DOHH2 (cell line): ENCODE data around the gene PALLD.

ENCODE experiments used
- H3F3A ChIP-seq: fragments of 200-600 bp; sonication (generic), shearing (Covaris generic); 2 replicates; pipeline ENCODE4 v1.6.0; 2016; ENCODE audit warnings: antibody characterized with exemption, mild to moderate bottlenecking; ENCODE audit not compliant: control insufficient read depth, insufficient read depth
- H3K27ac ChIP-seq: fragments of 200-600 bp; sonication (generic); 2 replicates; pipeline ENCODE4 v1.5.1; 2014; ENCODE audit warnings: low read depth, mild to moderate bottlenecking, low read length, moderate library complexity
- H3K27me3 ChIP-seq: fragments of 200-600 bp; sonication (generic); 2 replicates; pipeline ENCODE4 v1.6.1; 2014; ENCODE audit warnings: mild to moderate bottlenecking, low read length, mixed read lengths; ENCODE audit not compliant: control insufficient read depth
- H3K36me3 ChIP-seq: fragments of 200-600 bp; sonication (generic); 2 replicates; pipeline ENCODE4 v1.6.1; 2014; ENCODE audit warnings: mild to moderate bottlenecking, low read length, moderate library complexity, mixed read lengths; ENCODE audit not compliant: control insufficient read depth
- H3K4me1 ChIP-seq: fragments of 200-600 bp; sonication (generic); 2 replicates; pipeline ENCODE4 v1.6.1; 2014; ENCODE audit warnings: mild to moderate bottlenecking, low read length, mixed read lengths; ENCODE audit not compliant: control insufficient read depth
- H3K4me2 ChIP-seq: fragments of 200-600 bp; sonication (generic); 2 replicates; pipeline ENCODE4 v1.6.0; 2014; ENCODE audit warnings: mild to moderate bottlenecking, low read length, moderate library complexity
- H3K4me3 ChIP-seq: fragments of 200-600 bp; sonication (generic); 2 replicates; pipeline ENCODE4 v1.5.1; 2014; ENCODE audit warnings: mild to moderate bottlenecking, low read length, mixed read lengths
- H3K79me2 ChIP-seq: fragments of 200-600 bp; sonication (generic); 2 replicates; pipeline ENCODE4 v1.6.1; 2014; ENCODE audit warnings: mild to moderate bottlenecking, low read length, mixed read lengths; ENCODE audit not compliant: control insufficient read depth
- H3K9me2 ChIP-seq: fragments of 200-600 bp; sonication (generic); replicated peaks from 2 replicates; pipeline ENCODE4 v1.6.1; 2014; ENCODE audit warnings: mild to moderate bottlenecking, low read length, mixed read lengths; ENCODE audit not compliant: control insufficient read depth
- H3K9me3 ChIP-seq: fragments of 200-600 bp; sonication (generic); 2 replicates; pipeline ENCODE4 v1.6.1; 2014; ENCODE audit warnings: antibody characterized with exemption, low read length, mixed read lengths; ENCODE audit not compliant: control insufficient read depth, insufficient read depth
- H4K20me1 ChIP-seq: fragments of 200-600 bp; sonication (generic); 2 replicates; pipeline ENCODE4 v1.6.0; 2014; ENCODE audit warnings: low read depth, mild to moderate bottlenecking, antibody characterized with exemption, low read length, moderate library complexity; ENCODE audit not compliant: control insufficient read depth, insufficient read depth
- EZH2phosphoT487 ChIP-seq: fragments of 200-600 bp; sonication (generic); IDR thresholded peaks from 2 replicates; pipeline ENCODE4 v1.6.1; 2017; ENCODE audit warnings: borderline replicate concordance, mild to moderate bottlenecking, antibody characterized with exemption, low read length, moderate library complexity, mixed read lengths
- TF ChIP-seq, protein P1 (sequence below): fragments of 200-600 bp; sonication (generic); IDR thresholded peaks from one replicate; pipeline ENCODE4 v1.5.1; 2014; ENCODE audit warnings: antibody characterized with exemption, mild to moderate bottlenecking, low read depth, low read length; ENCODE audit not compliant: poor library complexity, severe bottlenecking

The PALLD gene

GRCh38 chr4:168601899-168602298 lies 105.0 kb downstream of the PALLD start:
- Histone ChIP-seq H3K9me2 (no peaks in the 10 kb centered on the region), H4K20me1 (no peaks in the 10 kb centered on the region), H3K79me2 (no peaks in the 10 kb centered on the region), H3K36me3 (no peaks in the 10 kb centered on the region), H3K4me3 (no peak overlapping the region), H3F3A (no peaks in the 10 kb centered on the region), H3K4me2 (no peak overlapping the region), H3K27ac (no peak overlapping the region), H3K9me3 (no peaks in the 10 kb centered on the region), H3K4me1 (no peaks in the 10 kb centered on the region), H3K27me3 (no peaks in the 10 kb centered on the region)
- no peak for TF ChIP-seq EZH2phosphoT487
- TF ChIP-seq, protein P1, sequence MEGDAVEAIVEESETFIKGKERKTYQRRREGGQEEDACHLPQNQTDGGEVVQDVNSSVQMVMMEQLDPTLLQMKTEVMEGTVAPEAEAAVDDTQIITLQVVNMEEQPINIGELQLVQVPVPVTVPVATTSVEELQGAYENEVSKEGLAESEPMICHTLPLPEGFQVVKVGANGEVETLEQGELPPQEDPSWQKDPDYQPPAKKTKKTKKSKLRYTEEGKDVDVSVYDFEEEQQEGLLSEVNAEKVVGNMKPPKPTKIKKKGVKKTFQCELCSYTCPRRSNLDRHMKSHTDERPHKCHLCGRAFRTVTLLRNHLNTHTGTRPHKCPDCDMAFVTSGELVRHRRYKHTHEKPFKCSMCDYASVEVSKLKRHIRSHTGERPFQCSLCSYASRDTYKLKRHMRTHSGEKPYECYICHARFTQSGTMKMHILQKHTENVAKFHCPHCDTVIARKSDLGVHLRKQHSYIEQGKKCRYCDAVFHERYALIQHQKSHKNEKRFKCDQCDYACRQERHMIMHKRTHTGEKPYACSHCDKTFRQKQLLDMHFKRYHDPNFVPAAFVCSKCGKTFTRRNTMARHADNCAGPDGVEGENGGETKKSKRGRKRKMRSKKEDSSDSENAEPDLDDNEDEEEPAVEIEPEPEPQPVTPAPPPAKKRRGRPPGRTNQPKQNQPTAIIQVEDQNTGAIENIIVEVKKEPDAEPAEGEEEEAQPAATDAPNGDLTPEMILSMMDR: no peak

DNA sequence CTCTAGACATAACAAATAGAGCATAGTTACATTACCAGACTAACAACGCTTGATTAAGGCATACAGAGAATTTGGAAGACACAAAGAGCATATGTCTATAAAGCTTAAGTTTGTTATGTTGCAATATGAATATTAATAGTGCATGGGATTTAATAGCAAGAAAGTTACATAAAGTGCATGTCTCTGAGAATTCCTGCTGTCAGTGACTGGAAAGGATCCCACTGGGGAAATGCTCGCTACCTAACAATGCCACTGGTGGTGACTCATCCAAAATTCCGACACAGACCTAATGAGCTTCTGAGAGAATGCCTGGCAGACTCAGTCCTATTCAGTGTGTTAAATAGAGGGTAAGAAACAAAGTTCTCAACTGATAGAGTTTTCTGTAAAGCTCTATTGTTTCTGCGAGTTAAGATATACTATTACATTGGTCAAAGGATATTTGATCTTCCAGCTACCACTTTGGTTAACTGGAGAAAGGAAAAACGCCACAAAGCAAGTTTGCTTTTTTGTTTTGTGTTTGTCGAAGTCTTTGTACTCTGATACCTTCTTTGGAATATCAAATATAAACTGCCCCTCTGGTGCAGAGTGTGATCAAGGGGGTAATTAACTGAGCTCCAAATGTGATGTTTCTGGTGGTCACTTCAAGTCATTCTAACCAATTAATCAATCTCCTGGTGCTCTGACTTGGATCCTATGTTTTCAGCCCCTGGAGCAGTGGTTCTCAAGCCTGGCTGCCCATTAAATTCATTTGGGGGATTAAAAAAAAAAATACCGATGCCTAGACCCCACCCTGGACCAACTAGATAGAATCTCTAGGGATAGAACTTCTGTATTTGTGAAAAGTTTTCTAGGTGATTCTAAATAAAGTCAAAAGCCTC lies 107.9 kb downstream of the PALLD start:
- no peak overlapping the region for H3K27ac ChIP-seq
- H3K4me3 ChIP-seq: no peak overlapping the region
- no peaks in the 10 kb centered on the region for H3K79me2 ChIP-seq
- H3K4me1 ChIP-seq: no peaks in the 10 kb centered on the region
- TF ChIP-seq, protein P1: no peak
- no peak for TF ChIP-seq EZH2phosphoT487
- no peaks in the 10 kb centered on the region for H3K27me3 ChIP-seq
- no peaks in the 10 kb centered on the region for H3K9me3 ChIP-seq
- no peaks in the 10 kb centered on the region for H4K20me1 ChIP-seq
- H3K36me3 ChIP-seq: no peaks in the 10 kb centered on the region
- H3F3A ChIP-seq: no peaks in the 10 kb centered on the region
- no peaks in the 10 kb centered on the region for H3K9me2 ChIP-seq
- H3K4me2 ChIP-seq: no peak overlapping the region

DNA sequence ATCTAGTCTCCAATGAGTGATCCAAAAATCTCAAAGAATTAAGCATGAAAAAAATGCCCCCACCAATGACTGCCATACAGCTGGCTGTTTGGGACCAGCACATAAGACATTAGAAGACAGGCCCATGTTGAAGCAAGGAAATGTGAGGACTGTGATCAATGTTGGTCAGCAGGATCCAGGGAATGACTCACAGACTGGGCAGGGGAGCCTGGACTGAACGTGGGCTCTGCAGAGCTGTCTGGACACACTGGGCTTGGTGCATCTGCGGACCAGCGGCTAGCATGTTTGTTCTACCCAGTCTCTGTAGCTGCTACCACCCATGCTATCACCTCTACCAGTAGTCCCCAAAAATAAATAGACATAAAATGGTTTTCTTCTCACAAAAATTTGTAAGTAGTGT lies 108.6 kb downstream of the PALLD start:
- no peak overlapping the region for H3K4me2 ChIP-seq
- no peaks in the 10 kb centered on the region for H3F3A ChIP-seq
- H3K79me2 ChIP-seq: no peaks in the 10 kb centered on the region
- H3K4me3 ChIP-seq: no peak overlapping the region
- no peaks in the 10 kb centered on the region for H3K36me3 ChIP-seq
- H4K20me1 ChIP-seq: no peaks in the 10 kb centered on the region
- H3K9me3 ChIP-seq: no peaks in the 10 kb centered on the region
- H3K27me3 ChIP-seq: no peaks in the 10 kb centered on the region
- H3K4me1 ChIP-seq: no peaks in the 10 kb centered on the region
- TF ChIP-seq, protein P1: no peak
- no peak for TF ChIP-seq EZH2phosphoT487
- H3K27ac ChIP-seq: no peak overlapping the region
- H3K9me2 ChIP-seq: no peaks in the 10 kb centered on the region
